ENCODE data around the gene NUTM2A.
"Not testable (repeated sequence)": the region's sequence is repeated elsewhere in the genome, so short reads cannot be mapped to it uniquely, and the experiment has no call there.

Gene NUTM2A

GRCh38 chr10:87280749-87281392 is 55.6 kb downstream of the NUTM2A start:
- not testable (repeated sequence) for DNase-seq

Data from activated T-cell treated with anti-CD3 and anti-CD28 coated beads, Interleukin-2, amount 50 U/mL, for 48 hours (primary cell).